PC-3 (cell line): ENCODE data around the gene TMEM221. TPM values are rescaled to one million over a fixed set of nuclear protein-coding genes. Genes with fewer than 3 reads are reported as not detected.
A peak's percentile ranks its signal among the peaks of the same experiment; 100 is the strongest.

Experiments
- ATAC-seq: fragments of 200-7000 bp; cut with Tn5 transposase; 2 replicates; pipeline ENCODE4 v1.9.1; 2020; ENCODE audit warnings: mild to moderate bottlenecking, moderate library complexity
- BruUV-seq: library from RNA; stranded (reverse); fragments of 400-500 nt; replicated peaks from 2 replicates; lab custom pipeline; 2021; lab: Mats Ljungman, UMichigan
- CTCF ChIA-PET: fragments of 300-600 bp; sonication (Branson Sonifier 250); formaldehyde crosslinking; loops from one replicate; lab custom pipeline; 2022; ENCODE audit warnings: antibody characterized with exemption; lab: Charles Lee
- POLR2A ChIA-PET: fragments of 300-600 bp; sonication (Branson Sonifier 250); formaldehyde crosslinking; loops from one replicate; lab custom pipeline; 2022; ENCODE audit warnings: antibody characterized with exemption; ENCODE audit not compliant: unreplicated experiment; lab: Charles Lee
- DNase-seq: peaks from one replicate; pipeline ENCODE4 v3.0.0-alpha.2; 2015
- H2AFZ ChIP-seq: fragments of 300-600 bp; sonication (generic); 2 replicates; pipeline ENCODE4 v1.6.0; 2016; ENCODE audit warnings: antibody characterized with exemption, low read length
- H3F3A ChIP-seq: fragments of 300-600 bp; sonication (generic); one replicate; pipeline ENCODE4 v1.6.0; 2017; ENCODE audit warnings: antibody characterized with exemption, low read length, control low read depth, mild to moderate bottlenecking; ENCODE audit not compliant: unreplicated experiment
- H3K27ac ChIP-seq: fragments of 300-600 bp; sonication (generic); 2 replicates; pipeline ENCODE4 v1.5.1; 2016; ENCODE audit warnings: mild to moderate bottlenecking, low read length
- H3K27me3 ChIP-seq: fragments of 300-600 bp; sonication (generic); 2 replicates; pipeline ENCODE4 v1.6.1; 2016; ENCODE audit warnings: low read length, mixed read lengths
- H3K36me3 ChIP-seq: fragments of 300-600 bp; sonication (generic); 2 replicates; pipeline ENCODE4 v1.6.1; 2016; ENCODE audit warnings: low read depth, mixed run types, low read length, mixed read lengths
- H3K4me1 ChIP-seq: fragments of 300-600 bp; sonication (generic); 2 replicates; pipeline ENCODE4 v1.5.1; 2016; ENCODE audit warnings: low read length; ENCODE audit not compliant: insufficient read depth
- H3K4me2 ChIP-seq: fragments of 300-600 bp; sonication (generic); 2 replicates; pipeline ENCODE4 v1.6.0; 2016; ENCODE audit warnings: low read length
- H3K4me3 ChIP-seq: fragments of 300-600 bp; sonication (generic); 2 replicates; pipeline ENCODE4 v1.5.1; 2016; ENCODE audit warnings: mild to moderate bottlenecking, low read length, mixed read lengths
- H3K79me2 ChIP-seq: fragments of 300-600 bp; sonication (generic); 2 replicates; pipeline ENCODE4 v1.6.1; 2017; ENCODE audit warnings: low read length, mixed read lengths
- H3K9ac ChIP-seq: fragments of 300-600 bp; sonication (generic); 2 replicates; pipeline ENCODE4 v1.6.0; 2016; ENCODE audit warnings: mild to moderate bottlenecking, low read length
- H3K9me2 ChIP-seq: fragments of 300-600 bp; sonication (generic); replicated peaks from 2 replicates; pipeline ENCODE4 v1.6.1; 2016; ENCODE audit warnings: mixed run types, low read length, mixed read lengths
- H3K9me3 ChIP-seq: fragments of 300-600 bp; sonication (generic); 2 replicates; pipeline ENCODE4 v1.6.1; 2016; ENCODE audit warnings: low read length, mixed read lengths
- H4K20me1 ChIP-seq: fragments of 300-600 bp; sonication (generic); 2 replicates; pipeline ENCODE4 v1.6.1; 2016; ENCODE audit warnings: low read length, mixed read lengths
- CTCF ChIP-seq: fragments of 300-600 bp; sonication (generic); conservative IDR thresholded peaks from 2 replicates; pipeline ENCODE4 v1.5.1; 2017; ENCODE audit warnings: antibody characterized with exemption, low read depth, mild to moderate bottlenecking, low read length
- EZH2 ChIP-seq: fragments of 300-600 bp; sonication (generic); IDR thresholded peaks from one replicate; pipeline ENCODE4 v1.6.1; 2017; ENCODE audit warnings: antibody characterized with exemption, mild to moderate bottlenecking, low read length; ENCODE audit not compliant: unreplicated experiment
- EZH2phosphoT487 ChIP-seq: fragments of 300-600 bp; sonication (generic); IDR thresholded peaks from 2 replicates; pipeline ENCODE4 v1.6.1; 2018; ENCODE audit warnings: mild to moderate bottlenecking, antibody characterized with exemption, low read length, borderline replicate concordance
- intact Hi-C: fragments of 100-400 bp; cut with micrococcal nuclease; formaldehyde crosslinking; loops from 2 replicates; pipeline ENCODE4 v1.9.0; 2023
- total RNA-seq: library from RNA; depleted of rRNA; stranded (reverse); fragments of >200 nt; gene quantifications from 2 replicates; pipeline ENCODE4 v1.2.3, GENCODE V29; 2014

Gene TMEM221
- total RNA-seq, 1 experiment from 2014 or later: 3.0 TPM

DNA sequence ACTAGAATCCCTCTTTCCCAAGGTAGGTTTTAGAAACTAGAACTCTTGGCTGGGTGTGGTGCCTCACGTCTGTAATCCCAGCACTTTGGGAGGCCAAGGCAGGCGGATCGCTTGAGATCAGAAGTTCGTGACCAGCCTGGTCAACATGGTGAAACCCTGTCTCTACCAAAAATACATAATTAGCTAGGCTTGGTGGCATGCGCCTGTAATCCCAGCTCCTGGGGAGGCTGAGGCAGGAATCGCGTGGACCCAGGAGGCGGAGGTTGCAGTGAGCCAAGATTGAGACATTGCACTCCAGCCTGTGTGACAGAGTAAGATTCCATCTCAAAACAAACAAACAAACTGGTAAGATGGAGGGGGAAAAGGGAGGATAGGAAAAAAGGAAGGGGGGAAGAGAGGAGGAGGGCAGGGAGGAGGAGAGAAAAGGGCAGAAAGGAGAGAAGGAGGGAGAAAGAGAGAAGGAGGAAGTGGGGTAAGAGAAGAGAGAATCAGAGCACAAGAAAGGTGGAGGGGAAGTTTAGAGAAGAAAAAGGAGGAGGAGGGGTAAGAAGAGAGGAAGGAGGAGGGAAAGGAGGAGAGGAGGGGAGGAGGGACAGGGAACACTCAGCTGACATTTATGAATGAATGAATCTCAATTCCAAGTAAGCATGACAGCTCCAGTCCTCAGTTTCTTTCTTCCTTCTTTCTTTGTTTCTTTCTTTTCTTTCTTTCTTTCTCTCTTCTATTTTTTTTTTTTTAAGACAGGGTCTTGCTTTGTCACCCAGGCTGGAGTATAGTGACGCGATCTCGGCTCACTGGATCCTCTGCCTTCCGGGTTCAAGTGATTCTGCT, 19.2 kb upstream of the TMEM221 start:
- no TSS peak for BruUV-seq
- H3K79me2 ChIP-seq: peaks cover 7% of the 10 kb centered on the region; the same call in 1 of the 2 replicates
- H3K27me3 ChIP-seq: no peaks in the 10 kb centered on the region
- intact Hi-C loops: loop anchor here (2.0 to 5.0 kb wide), 3 partner anchors 15 to 75 kb away; partner anchors contain the start of gene CCDC194
- no peaks in the 10 kb centered on the region for H4K20me1 ChIP-seq
- no peaks in the 10 kb centered on the region for H3K9me2 ChIP-seq
- 0 out of 2 replicates have a peak overlapping the region, but pooled peaks have one; percentile 33 for H2AFZ ChIP-seq
- CTCF ChIA-PET: no interaction called here
- ATAC-seq (no peak), DNase-seq (no peak)
- POLR2A ChIA-PET: no interaction called here
- no peak overlapping the region for H3K4me3 ChIP-seq
- H3K9me3 ChIP-seq: no peaks in the 10 kb centered on the region
- no peak overlapping the region for H3K4me2 ChIP-seq
- no peaks in the 10 kb centered on the region for H3F3A ChIP-seq
- H3K36me3 ChIP-seq: no peaks in the 10 kb centered on the region
- no peak overlapping the region for H3K9ac ChIP-seq
- TF ChIP-seq EZH2phosphoT487 (no peak), CTCF (no peak), EZH2 (no peak)
- H3K27ac ChIP-seq: no peak overlapping the region
- H3K4me1 ChIP-seq: peaks cover 14% of the 10 kb centered on the region

DNA sequence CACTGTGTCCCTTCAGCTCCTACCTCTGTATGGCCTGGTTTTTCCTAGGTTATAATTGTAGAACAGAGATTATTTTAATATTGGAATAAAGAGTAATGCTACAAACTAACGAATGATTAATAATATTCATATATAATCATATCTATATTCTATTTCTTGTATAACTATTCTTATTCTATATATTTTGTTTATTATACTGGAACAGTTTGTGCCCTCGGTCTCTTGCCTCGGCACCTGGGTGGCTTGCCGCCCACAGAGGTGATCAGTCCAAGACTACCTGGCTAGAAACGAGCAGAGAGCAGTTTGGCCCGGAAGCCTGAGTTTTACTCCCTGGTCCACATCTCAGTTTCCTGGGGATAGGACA, 18.0 kb upstream of the TMEM221 start:
- CTCF ChIA-PET: interaction anchor here (0.6 kb wide), 2 partner anchors 38 to 198 kb away, joined by 3 to 6 read pairs; no protein-coding TSS in a partner anchor
- Histone ChIP-seq H3K9ac (no peak overlapping the region), H2AFZ (no peak overlapping the region), H3F3A (no peaks in the 10 kb centered on the region), H3K27me3 (no peaks in the 10 kb centered on the region), H3K4me3 (no peak overlapping the region), H3K27ac (no peak overlapping the region), H3K36me3 (no peaks in the 10 kb centered on the region), H3K79me2 (peaks cover 7% of the 10 kb centered on the region; the same call in 1 of the 2 replicates), H3K4me2 (no peak overlapping the region), H3K9me3 (no peaks in the 10 kb centered on the region), H3K9me2 (no peaks in the 10 kb centered on the region), H3K4me1 (peaks cover 14% of the 10 kb centered on the region), H4K20me1 (no peaks in the 10 kb centered on the region)
- ATAC-seq: no peak
- DNase-seq: no peak
- no peak for TF ChIP-seq EZH2phosphoT487
- no peak for TF ChIP-seq CTCF
- no peak for TF ChIP-seq EZH2
- POLR2A ChIA-PET: no interaction called here
- intact Hi-C loops: loop anchor here (1.0 to 5.0 kb wide), 4 partner anchors 14 to 120 kb away; partner anchors contain the start of gene CCDC194
- BruUV-seq: no TSS peak
